ENCODE results near the gene NEK5. TPM values are rescaled to one million over a fixed set of nuclear protein-coding genes. Genes with fewer than 3 reads are reported as not detected.
"Not testable (repeated sequence)": the region's sequence is repeated elsewhere in the genome, so short reads cannot be mapped to it uniquely, and the experiment has no call there.

The NEK5 gene
- total RNA-seq, 1 experiment from 2014 or later: 0.39 TPM

DNA sequence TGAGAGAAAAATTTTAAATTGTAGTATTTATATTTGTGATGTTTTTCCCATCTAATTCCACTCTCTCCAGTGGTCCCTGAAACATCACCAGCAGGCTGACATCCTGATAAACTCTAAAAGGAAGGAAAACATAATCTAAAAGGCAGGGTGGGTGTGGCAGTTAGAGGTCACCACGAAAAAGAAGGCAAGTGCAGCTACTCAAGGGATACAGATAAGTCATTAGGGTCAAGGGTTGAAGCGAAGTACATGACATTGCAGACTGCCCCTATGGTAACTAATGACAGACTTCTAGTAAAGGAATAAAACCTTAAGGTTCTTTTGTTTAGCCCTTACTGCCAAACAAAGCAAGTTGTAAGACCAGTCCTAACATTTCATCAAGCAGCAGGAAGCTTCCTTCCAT, 36.5 kb upstream of the NEK5 start:
- intact Hi-C loops (cut with micrococcal nuclease; ENCODE audit: unreplicated experiment): no loop called here
- no peaks in the 10 kb centered on the region for H3K27me3 Mint-ChIP-seq (ENCODE audit: insufficient read depth, unreplicated experiment)
- ChIA-PET POLR2A (no interaction called here), CTCF (no interaction called here)
- DNase-seq: no peak
- H3K36me3 Mint-ChIP-seq (ENCODE audit: insufficient read depth, unreplicated experiment): peaks cover 23% of the 10 kb centered on the region
- H3K4me1 Mint-ChIP-seq (ENCODE audit: low read depth, unreplicated experiment): peaks cover 26% of the 10 kb centered on the region
- Histone ChIP-seq H3K4me1 (peaks cover 36% of the 10 kb centered on the region), H3K27me3 (replicated peaks; ENCODE audit: control insufficient read depth, insufficient read depth, low read length) (no peaks in the 10 kb centered on the region), H3K36me3 (ENCODE audit: control insufficient read depth, insufficient read depth, low read length) (no peaks in the 10 kb centered on the region), H3K9me3 (no peaks in the 10 kb centered on the region), H3K4me3 (ENCODE audit: low read depth, low read length) (no peak overlapping the region)
- H3K4me3 Mint-ChIP-seq (ENCODE audit: unreplicated experiment): no peak overlapping the region
- H3K27ac Mint-ChIP-seq (ENCODE audit: unreplicated experiment): no peak overlapping the region
- BruUV-seq (replicated peaks): no TSS peak
- no peaks in the 10 kb centered on the region for H3K9me3 Mint-ChIP-seq (ENCODE audit: unreplicated experiment)
- TF ChIP-seq, protein P1, sequence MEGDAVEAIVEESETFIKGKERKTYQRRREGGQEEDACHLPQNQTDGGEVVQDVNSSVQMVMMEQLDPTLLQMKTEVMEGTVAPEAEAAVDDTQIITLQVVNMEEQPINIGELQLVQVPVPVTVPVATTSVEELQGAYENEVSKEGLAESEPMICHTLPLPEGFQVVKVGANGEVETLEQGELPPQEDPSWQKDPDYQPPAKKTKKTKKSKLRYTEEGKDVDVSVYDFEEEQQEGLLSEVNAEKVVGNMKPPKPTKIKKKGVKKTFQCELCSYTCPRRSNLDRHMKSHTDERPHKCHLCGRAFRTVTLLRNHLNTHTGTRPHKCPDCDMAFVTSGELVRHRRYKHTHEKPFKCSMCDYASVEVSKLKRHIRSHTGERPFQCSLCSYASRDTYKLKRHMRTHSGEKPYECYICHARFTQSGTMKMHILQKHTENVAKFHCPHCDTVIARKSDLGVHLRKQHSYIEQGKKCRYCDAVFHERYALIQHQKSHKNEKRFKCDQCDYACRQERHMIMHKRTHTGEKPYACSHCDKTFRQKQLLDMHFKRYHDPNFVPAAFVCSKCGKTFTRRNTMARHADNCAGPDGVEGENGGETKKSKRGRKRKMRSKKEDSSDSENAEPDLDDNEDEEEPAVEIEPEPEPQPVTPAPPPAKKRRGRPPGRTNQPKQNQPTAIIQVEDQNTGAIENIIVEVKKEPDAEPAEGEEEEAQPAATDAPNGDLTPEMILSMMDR (IDR thresholded peaks at IDR 0.05; ENCODE audit: insufficient read depth in 1 of 2, low read depth in 1 of 2, low read length in 1 of 2, severe bottlenecking in 1 of 2, unreplicated experiment in 1 of 2): no peak

DNA sequence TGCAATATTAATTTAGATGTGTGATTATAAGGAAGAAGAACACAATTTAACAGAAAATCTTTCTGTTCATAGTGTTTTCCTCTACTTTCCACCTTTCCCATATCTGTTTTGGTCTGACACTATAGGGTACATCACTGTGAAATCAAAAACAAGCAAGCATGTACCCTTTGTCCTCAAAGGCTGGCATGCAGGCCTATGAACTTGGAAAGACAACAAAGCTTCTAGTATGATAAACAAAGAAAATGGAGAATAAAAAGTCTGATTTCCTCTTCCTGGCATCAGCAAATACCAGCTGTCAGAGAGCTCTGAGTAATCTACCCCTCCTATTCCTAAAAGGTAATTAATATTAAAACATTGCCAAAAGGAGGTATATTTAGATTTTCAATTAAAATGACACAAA, 36.1 kb upstream of the NEK5 start:
- no peak overlapping the region for H3K4me3 ChIP-seq (ENCODE audit: low read depth, low read length)
- H3K9me3 Mint-ChIP-seq (ENCODE audit: unreplicated experiment): no peaks in the 10 kb centered on the region
- peaks cover 24% of the 10 kb centered on the region for H3K36me3 Mint-ChIP-seq (ENCODE audit: insufficient read depth, unreplicated experiment)
- intact Hi-C loops (cut with micrococcal nuclease; ENCODE audit: unreplicated experiment): no loop called here
- H3K27me3 ChIP-seq (replicated peaks; ENCODE audit: control insufficient read depth, insufficient read depth, low read length): no peaks in the 10 kb centered on the region
- ChIA-PET CTCF (no interaction called here), POLR2A (no interaction called here)
- H3K36me3 ChIP-seq (ENCODE audit: control insufficient read depth, insufficient read depth, low read length): no peaks in the 10 kb centered on the region
- H3K27me3 Mint-ChIP-seq (ENCODE audit: insufficient read depth, unreplicated experiment): no peaks in the 10 kb centered on the region
- H3K4me3 Mint-ChIP-seq (ENCODE audit: unreplicated experiment): no peak overlapping the region
- no peak for DNase-seq
- TF ChIP-seq, protein P1 (IDR thresholded peaks at IDR 0.05; ENCODE audit: insufficient read depth in 1 of 2, low read depth in 1 of 2, low read length in 1 of 2, severe bottlenecking in 1 of 2, unreplicated experiment in 1 of 2): no peak
- no peaks in the 10 kb centered on the region for H3K9me3 ChIP-seq
- peaks cover 28% of the 10 kb centered on the region for H3K4me1 Mint-ChIP-seq (ENCODE audit: low read depth, unreplicated experiment)
- peaks cover 37% of the 10 kb centered on the region for H3K4me1 ChIP-seq
- H3K27ac Mint-ChIP-seq (ENCODE audit: unreplicated experiment): no peak overlapping the region
- BruUV-seq (replicated peaks): no TSS peak

DNA sequence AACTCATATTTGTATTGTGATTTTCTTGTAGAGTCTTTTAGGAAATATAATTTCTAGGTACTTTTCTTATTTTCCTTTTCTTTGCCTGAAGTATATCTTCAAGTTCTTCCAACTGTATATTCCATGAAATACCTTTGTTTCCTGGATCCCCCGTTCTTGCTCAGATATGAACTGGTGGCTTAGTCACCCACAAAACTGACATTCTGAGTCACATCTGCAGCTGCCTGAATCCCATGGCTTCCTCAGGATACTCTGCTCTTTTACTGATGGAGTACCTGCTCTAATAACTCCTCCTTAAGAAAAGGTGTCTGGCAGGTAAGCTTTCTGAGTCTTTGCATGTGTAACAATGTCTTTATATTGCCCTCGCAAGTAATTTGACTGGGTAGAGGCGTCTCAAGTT, 35.0 kb upstream of the NEK5 start:
- H3K27ac Mint-ChIP-seq (ENCODE audit: unreplicated experiment); H3K9me3 ChIP-seq; DNase-seq; H3K4me3 Mint-ChIP-seq (ENCODE audit: unreplicated experiment); H3K4me3 ChIP-seq (ENCODE audit: low read depth, low read length); H3K9me3 Mint-ChIP-seq (ENCODE audit: unreplicated experiment); H3K27me3 ChIP-seq (replicated peaks; ENCODE audit: control insufficient read depth, insufficient read depth, low read length); CTCF ChIA-PET; H3K27me3 Mint-ChIP-seq (ENCODE audit: insufficient read depth, unreplicated experiment); intact Hi-C loops (cut with micrococcal nuclease; ENCODE audit: unreplicated experiment); BruUV-seq (replicated peaks); H3K36me3 ChIP-seq (ENCODE audit: control insufficient read depth, insufficient read depth, low read length): not testable (repeated sequence)
- Mint-ChIP-seq H3K4me1 (ENCODE audit: low read depth, unreplicated experiment) (peaks cover 34% of the 10 kb centered on the region), H3K36me3 (ENCODE audit: insufficient read depth, unreplicated experiment) (peaks cover 28% of the 10 kb centered on the region)
- POLR2A ChIA-PET: interaction anchor here (0.6 kb wide), 1 partner anchor 10 kb away, joined by 3 read pairs; no protein-coding TSS in a partner anchor
- H3K4me1 ChIP-seq: peaks cover 42% of the 10 kb centered on the region
